H9 (cell line): ENCODE data around the gene TMPRSS7. TPM values are rescaled to one million over a fixed set of nuclear protein-coding genes. Genes with fewer than 3 reads are reported as not detected.

Experiments
- DNase-seq: peaks from one replicate; pipeline ENCODE4 v3.0.0-alpha.2; 2017
- H2AFZ ChIP-seq: one replicate; pipeline ENCODE4 v1.6.1; 2013; ENCODE audit warnings: mild to moderate bottlenecking, low read length, control low read depth, moderate library complexity
- H2AK5ac ChIP-seq: 2 replicates; pipeline ENCODE4 v1.6.1; 2013; ENCODE audit warnings: low read length, control low read depth, mixed read lengths; ENCODE audit not compliant: insufficient read length
- H2BK120ac ChIP-seq: one replicate; pipeline ENCODE4 v1.6.1; 2013; ENCODE audit warnings: low read depth, mild to moderate bottlenecking, low read length, control low read depth, inconsistent platforms; ENCODE audit not compliant: poor library complexity, severe bottlenecking
- H2BK12ac ChIP-seq: 2 replicates; pipeline ENCODE4 v1.6.1; 2013; ENCODE audit warnings: low read length, control low read depth, mixed read lengths, low read depth; ENCODE audit not compliant: insufficient read length
- H2BK15ac ChIP-seq: 2 replicates; pipeline ENCODE4 v1.6.1; 2013; ENCODE audit warnings: low read depth, low read length, control low read depth
- H2BK20ac ChIP-seq: one replicate; pipeline ENCODE4 v1.6.1; 2013; ENCODE audit warnings: low read depth, mild to moderate bottlenecking, low read length, control low read depth, inconsistent platforms; ENCODE audit not compliant: poor library complexity, severe bottlenecking
- H2BK5ac ChIP-seq: 2 replicates; pipeline ENCODE4 v1.6.1; 2013; ENCODE audit warnings: low read length, control low read depth, mixed read lengths; ENCODE audit not compliant: insufficient read length
- H3K14ac ChIP-seq: 2 replicates; pipeline ENCODE4 v1.6.1; 2013; ENCODE audit warnings: low read length, control low read depth; ENCODE audit not compliant: insufficient read depth
- H3K18ac ChIP-seq: 2 replicates; pipeline ENCODE4 v1.6.1; 2013; ENCODE audit warnings: low read depth, mild to moderate bottlenecking, mixed read lengths, low read length, control low read depth; ENCODE audit not compliant: insufficient read length
- H3K23ac ChIP-seq: 2 replicates; pipeline ENCODE4 v1.6.1; 2013; ENCODE audit warnings: low read length, control low read depth, mixed read lengths, low read depth; ENCODE audit not compliant: insufficient read length
- H3K23me2 ChIP-seq: 2 replicates; pipeline ENCODE4 v1.6.1; 2013; ENCODE audit warnings: low read depth, mild to moderate bottlenecking, mixed read lengths, low read length, control low read depth; ENCODE audit not compliant: insufficient read length, poor library complexity, severe bottlenecking
- H3K27ac ChIP-seq: 2 replicates; pipeline ENCODE4 v1.5.1; 2013; ENCODE audit warnings: low read length, control low read depth, mixed read lengths, low read depth; ENCODE audit not compliant: insufficient read length
- H3K27me3 ChIP-seq: 2 replicates; pipeline ENCODE4 v1.6.1; 2013; ENCODE audit warnings: low read length, control low read depth, inconsistent platforms; ENCODE audit not compliant: insufficient read depth
- H3K4ac ChIP-seq: 2 replicates; pipeline ENCODE4 v1.6.1; 2013; ENCODE audit warnings: low read depth, mild to moderate bottlenecking, control low read depth, inconsistent platforms, low read length, moderate library complexity
- H3K4me1 ChIP-seq: 2 replicates; pipeline ENCODE4 v1.6.1; 2013; ENCODE audit warnings: low read length, control low read depth, inconsistent platforms; ENCODE audit not compliant: insufficient read depth
- H3K4me2 ChIP-seq: 2 replicates; pipeline ENCODE4 v1.6.1; 2013; ENCODE audit warnings: low read length, control low read depth, mixed read lengths; ENCODE audit not compliant: insufficient read length, insufficient read depth
- H3K56ac ChIP-seq: 2 replicates; pipeline ENCODE4 v1.6.1; 2013; ENCODE audit warnings: low read depth, mild to moderate bottlenecking, mixed read lengths, low read length, control low read depth; ENCODE audit not compliant: insufficient read length
- H3K79me1 ChIP-seq: 2 replicates; pipeline ENCODE4 v1.6.1; 2013; ENCODE audit warnings: low read depth, mild to moderate bottlenecking, moderate library complexity, low read length, control low read depth, inconsistent platforms; ENCODE audit not compliant: insufficient read depth, poor library complexity, severe bottlenecking
- H3K79me2 ChIP-seq: 2 replicates; pipeline ENCODE4 v1.6.1; 2013; ENCODE audit warnings: low read length, control low read depth, inconsistent platforms; ENCODE audit not compliant: insufficient read depth
- H3K9ac ChIP-seq: 2 replicates; pipeline ENCODE4 v1.6.1; 2013; ENCODE audit warnings: low read length, control low read depth, mixed read lengths; ENCODE audit not compliant: insufficient read length; ENCODE audit errors: extremely low read depth
- H3K9me3 ChIP-seq: one replicate; pipeline ENCODE4 v1.6.1; 2013; ENCODE audit warnings: low read depth, low read length, inconsistent platforms; ENCODE audit not compliant: control insufficient read depth
- H3T11ph ChIP-seq: one replicate; pipeline ENCODE4 v1.6.1; 2013; ENCODE audit warnings: mild to moderate bottlenecking, low read length, control low read depth, inconsistent platforms
- H4K20me1 ChIP-seq: one replicate; pipeline ENCODE4 v1.6.1; 2013; ENCODE audit not compliant: control insufficient read depth, insufficient read length, insufficient read depth
- H4K5ac ChIP-seq: 2 replicates; pipeline ENCODE4 v1.6.1; 2013; ENCODE audit warnings: low read depth, mild to moderate bottlenecking, mixed read lengths, low read length, control low read depth; ENCODE audit not compliant: insufficient read length
- H4K8ac ChIP-seq: replicated peaks from 2 replicates; pipeline ENCODE4 v1.6.1; 2013; ENCODE audit warnings: low read length, control low read depth, mixed read lengths, low read depth; ENCODE audit not compliant: insufficient read length
- H4K91ac ChIP-seq: 2 replicates; pipeline ENCODE4 v1.6.1; 2013; ENCODE audit warnings: low read depth, mild to moderate bottlenecking, moderate library complexity, mixed read lengths, low read length, control low read depth; ENCODE audit not compliant: insufficient read length
- H3K27ac Mint-ChIP-seq, 3 experiments: 2 replicates in 2 of 3; 3 replicates in 1 of 3; pipeline ENCODE4 v1.8.0; 2020 to 2021; ENCODE audit warnings: mixed read lengths in 3 of 3, mild to moderate bottlenecking in 1 of 3, moderate library complexity in 1 of 3
- H3K27me3 Mint-ChIP-seq: 2 replicates; pipeline ENCODE4 v1.8.0; 2021; ENCODE audit warnings: low read depth, mild to moderate bottlenecking, moderate library complexity, mixed read lengths
- H3K36me3 Mint-ChIP-seq, 3 experiments: 2 replicates in 2 of 3; 3 replicates in 1 of 3; pipeline ENCODE4 v1.8.0; 2020 to 2021; ENCODE audit warnings: low read depth in 3 of 3, mixed read lengths in 3 of 3; ENCODE audit not compliant: insufficient read depth in 1 of 3
- H3K4me1 Mint-ChIP-seq, 2 experiments: 2 replicates each; pipeline ENCODE4 v1.8.0; 2020; ENCODE audit warnings: mixed read lengths in 2 of 2
- H3K4me3 Mint-ChIP-seq, 2 experiments: 2 replicates in 1 of 2; 3 replicates in 1 of 2; pipeline ENCODE4 v1.8.0; 2020 to 2021; ENCODE audit warnings: mild to moderate bottlenecking in 2 of 2, mixed read lengths in 2 of 2, moderate library complexity in 1 of 2
- H3K9me3 Mint-ChIP-seq, 2 experiments: 2 replicates in 1 of 2; 3 replicates in 1 of 2; pipeline ENCODE4 v1.8.0; 2020; ENCODE audit warnings: mild to moderate bottlenecking in 2 of 2, mixed read lengths in 2 of 2, moderate library complexity in 1 of 2
- WGBS: extraction: QIAGEN DNeasy Blood & Tissue Kit; methylation state at CpG from one replicate; pipeline ENCODE4 v1.1.7; 2013; ENCODE audit warnings: missing lambda C conversion rate, low lambda C conversion rate, mixed read lengths; ENCODE audit not compliant: insufficient read length; ENCODE audit errors: extremely low coverage; 5-methylcytosine and 5-hydroxymethylcytosine counted together
- total RNA-seq: library from RNA; stranded (reverse); gene quantifications from 2 replicates; pipeline ENCODE4 v1.2.1, GENCODE V29; 2021
- TF ChIP-seq, protein P1 (sequence below): fragments of 200-600 bp; sonication (generic); conservative IDR thresholded peaks from 3 replicates; pipeline ENCODE4 v1.8.0; 2021; ENCODE audit warnings: antibody characterized with exemption, mild to moderate bottlenecking

Gene TMPRSS7
- total RNA-seq, 1 experiment from 2014 or later = not detected

DNA sequence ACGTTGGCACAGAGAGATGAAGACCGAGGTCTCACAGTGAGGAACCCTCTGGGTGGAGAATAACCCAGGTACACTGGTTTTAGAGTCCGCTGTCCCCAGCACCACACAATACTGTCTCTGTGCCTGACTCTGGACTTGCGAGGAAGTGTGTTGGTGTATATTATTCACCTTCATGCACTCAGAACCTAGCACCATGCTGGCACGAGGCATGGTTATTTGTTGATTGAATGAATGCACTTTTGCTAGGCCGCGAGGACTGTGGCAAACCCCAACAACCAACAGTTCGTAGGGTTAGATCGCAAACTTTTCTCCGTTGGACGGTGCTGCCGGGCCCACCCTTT lies 51.2 kb downstream of the TMPRSS7 start:
- no peaks in the 10 kb centered on the region; a peak in 1 of 7 replicates for H3K36me3 Mint-ChIP-seq
- Histone ChIP-seq H3K56ac (no peak overlapping the region), H3K23ac (no peak overlapping the region), H4K5ac (no peak overlapping the region), H3K14ac (peak overlapping the region; percentile 26; the same call in 1 of the 2 replicates), H2AK5ac (no peak overlapping the region), H3K4ac (no peak overlapping the region), H4K8ac (no peak overlapping the region), H3K79me1 (no peaks in the 10 kb centered on the region), H3K18ac (peak overlapping the region; percentile 74), H2BK12ac (no peak overlapping the region), H4K20me1 (no peaks in the 10 kb centered on the region), H2BK15ac (no peak overlapping the region), H3K9me3 (no peaks in the 10 kb centered on the region), H4K91ac (no peak overlapping the region), H3K4me1 (peaks cover 3% of the 10 kb centered on the region; the same call in 1 of the 2 replicates), H2BK120ac (no peak overlapping the region), H2AFZ (peak overlapping the region; percentile 50), H3K79me2 (peaks cover 2% of the 10 kb centered on the region; the same call in 1 of the 2 replicates), H3K4me2 (peak overlapping the region; percentile 92), H3K23me2 (peaks cover 12% of the 10 kb centered on the region), H3K9ac (peak overlapping the region; percentile 56), H3T11ph (no peak overlapping the region), H2BK5ac (no peak overlapping the region), H3K27ac (no peak overlapping the region), H3K27me3 (no peaks in the 10 kb centered on the region; the same call in 1 of the 2 replicates), H2BK20ac (no peak overlapping the region)
- peak overlapping the region; percentile 86 to 95 for H3K4me3 Mint-ChIP-seq
- no peak for DNase-seq
- TF ChIP-seq, protein P1, sequence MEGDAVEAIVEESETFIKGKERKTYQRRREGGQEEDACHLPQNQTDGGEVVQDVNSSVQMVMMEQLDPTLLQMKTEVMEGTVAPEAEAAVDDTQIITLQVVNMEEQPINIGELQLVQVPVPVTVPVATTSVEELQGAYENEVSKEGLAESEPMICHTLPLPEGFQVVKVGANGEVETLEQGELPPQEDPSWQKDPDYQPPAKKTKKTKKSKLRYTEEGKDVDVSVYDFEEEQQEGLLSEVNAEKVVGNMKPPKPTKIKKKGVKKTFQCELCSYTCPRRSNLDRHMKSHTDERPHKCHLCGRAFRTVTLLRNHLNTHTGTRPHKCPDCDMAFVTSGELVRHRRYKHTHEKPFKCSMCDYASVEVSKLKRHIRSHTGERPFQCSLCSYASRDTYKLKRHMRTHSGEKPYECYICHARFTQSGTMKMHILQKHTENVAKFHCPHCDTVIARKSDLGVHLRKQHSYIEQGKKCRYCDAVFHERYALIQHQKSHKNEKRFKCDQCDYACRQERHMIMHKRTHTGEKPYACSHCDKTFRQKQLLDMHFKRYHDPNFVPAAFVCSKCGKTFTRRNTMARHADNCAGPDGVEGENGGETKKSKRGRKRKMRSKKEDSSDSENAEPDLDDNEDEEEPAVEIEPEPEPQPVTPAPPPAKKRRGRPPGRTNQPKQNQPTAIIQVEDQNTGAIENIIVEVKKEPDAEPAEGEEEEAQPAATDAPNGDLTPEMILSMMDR = no peak
- no peaks in the 10 kb centered on the region; a peak in 1 of 5 replicates for H3K9me3 Mint-ChIP-seq
- H3K4me1 Mint-ChIP-seq = peaks cover 20 to 26% of the 10 kb centered on the region in 2 experiments
- WGBS = no CpG with 5 or more reads among the region's 12 CpGs
- peaks cover 20% of the 10 kb centered on the region for H3K27me3 Mint-ChIP-seq
- peak overlapping the region in 1 of 3 experiments; percentile 57; a peak in 1 of 7 replicates for H3K27ac Mint-ChIP-seq
